Liver (tissue), 9 donors: ENCODE data around the gene ZMYM1. TPM values are rescaled to one million over a fixed set of nuclear protein-coding genes. Genes with fewer than 3 reads are reported as not detected.

ENCODE experiments used
- DNase-seq: peaks from one replicate; pipeline ENCODE4 v3.0.0-alpha.2; 2017; ENCODE audit warnings: low spot score
- H3K27ac ChIP-seq, 2 donors: one replicate each; pipeline ENCODE4 v1.7.0; 2013; ENCODE audit warnings: inconsistent platforms in 2 of 2, low read length in 2 of 2, control low read depth in 1 of 2, low read depth in 1 of 2, mild to moderate bottlenecking in 1 of 2
- H3K27me3 ChIP-seq, 4 donors: one replicate each; pipeline versions ENCODE4 v1.6.1 to v1.7.0; 2013; ENCODE audit warnings: low read length in 3 of 4, inconsistent platforms in 1 of 4, mild to moderate bottlenecking in 1 of 4, moderate library complexity in 1 of 4; ENCODE audit not compliant: control insufficient read depth in 4 of 4, insufficient read depth in 4 of 4
- H3K36me3 ChIP-seq, 4 donors: one replicate each; pipeline versions ENCODE4 v1.6.1 to v1.7.0; 2013; ENCODE audit warnings: low read length in 3 of 4, mild to moderate bottlenecking in 3 of 4, low read depth in 1 of 4, moderate library complexity in 1 of 4; ENCODE audit not compliant: control insufficient read depth in 4 of 4, insufficient read depth in 3 of 4
- H3K4me1 ChIP-seq, 4 donors: one replicate each; pipeline versions ENCODE4 v1.6.1 to v1.7.0; 2013; ENCODE audit warnings: low read length in 3 of 4, mild to moderate bottlenecking in 3 of 4, moderate library complexity in 1 of 4; ENCODE audit not compliant: control insufficient read depth in 4 of 4, insufficient read depth in 4 of 4
- H3K4me3 ChIP-seq, 3 donors: one replicate each; pipeline versions ENCODE4 v1.6.1 to v1.7.0; 2013; ENCODE audit warnings: low read length in 3 of 3, control low read depth in 1 of 3, low read depth in 1 of 3, mild to moderate bottlenecking in 1 of 3
- H3K9ac ChIP-seq, 2 donors: one replicate each; pipeline ENCODE4 v1.7.0; 2013; ENCODE audit warnings: low read length in 2 of 2, mild to moderate bottlenecking in 2 of 2, moderate library complexity in 2 of 2, control low read depth in 1 of 2, low read depth in 1 of 2
- H3K9me3 ChIP-seq, 4 donors: one replicate each; pipeline versions ENCODE4 v1.6.1 to v1.7.0; 2013; ENCODE audit warnings: low read length in 3 of 4; ENCODE audit not compliant: control insufficient read depth in 4 of 4
- EGR1 ChIP-seq, 2 donors: IDR thresholded peaks; 2 replicates each; pipeline ENCODE4 v1.6.1; 2016 to 2018; ENCODE audit warnings: antibody characterized with exemption in 2 of 2, low read depth in 2 of 2
- FOXA1 ChIP-seq: IDR thresholded peaks from 2 replicates; pipeline ENCODE4 v1.6.1; 2016; ENCODE audit warnings: antibody characterized with exemption
- FOXA2 ChIP-seq: IDR thresholded peaks from 2 replicates; pipeline ENCODE4 v1.6.1; 2016; ENCODE audit warnings: antibody characterized with exemption
- GABPA ChIP-seq, 2 donors: IDR thresholded peaks in 1 of 2; conservative IDR thresholded peaks in 1 of 2; 2 replicates each; pipeline ENCODE4 v1.6.1; 2016; ENCODE audit warnings: antibody characterized with exemption in 2 of 2, mild to moderate bottlenecking in 1 of 2, moderate library complexity in 1 of 2
- HNF4A ChIP-seq, 2 donors: conservative IDR thresholded peaks; 2 replicates each; pipeline ENCODE4 v1.6.1; 2016; ENCODE audit warnings: antibody characterized with exemption in 2 of 2, mild to moderate bottlenecking in 2 of 2
- HNF4G ChIP-seq: IDR thresholded peaks from 2 replicates; pipeline ENCODE4 v1.6.1; 2016; ENCODE audit warnings: antibody characterized with exemption
- JUND ChIP-seq, 2 donors: IDR thresholded peaks; 2 replicates each; pipeline ENCODE4 v1.6.1; 2016; ENCODE audit warnings: antibody characterized with exemption in 2 of 2
- MAX ChIP-seq: IDR thresholded peaks from 2 replicates; pipeline ENCODE4 v1.6.1; 2016; ENCODE audit warnings: antibody characterized with exemption
- NR2F2 ChIP-seq: IDR thresholded peaks from 2 replicates; pipeline ENCODE4 v1.6.1; 2016; ENCODE audit warnings: antibody characterized with exemption
- RAD21 ChIP-seq, 2 donors: IDR thresholded peaks; 2 replicates each; pipeline ENCODE4 v1.6.1; 2016; ENCODE audit warnings: antibody characterized with exemption in 2 of 2, mild to moderate bottlenecking in 2 of 2
- RXRA ChIP-seq, 2 donors: IDR thresholded peaks; 2 replicates each; pipeline ENCODE4 v1.6.1; 2017 to 2018; ENCODE audit warnings: antibody characterized with exemption in 2 of 2, mild to moderate bottlenecking in 1 of 2
- TAF1 ChIP-seq: conservative IDR thresholded peaks from 2 replicates; pipeline ENCODE4 v1.6.1; 2016; ENCODE audit warnings: antibody characterized with exemption, mild to moderate bottlenecking
- YY1 ChIP-seq: IDR thresholded peaks from 2 replicates; pipeline ENCODE4 v1.6.1; 2016; ENCODE audit warnings: antibody characterized with exemption, mild to moderate bottlenecking
- ZBTB33 ChIP-seq: IDR thresholded peaks from 2 replicates; pipeline ENCODE4 v1.6.1; 2016; ENCODE audit warnings: antibody characterized with exemption
- WGBS: extraction: QIAGEN DNeasy Blood & Tissue Kit; methylation state at CpG from one replicate; pipeline ENCODE4 v1.1.7; 2013; 5-methylcytosine and 5-hydroxymethylcytosine counted together
- polyA plus RNA-seq, 2 donors: library from polyadenylated mRNA; stranded (reverse) in 1 of 2; unstranded in 1 of 2; fragments of 200-250 nt in 1 of 2; fragments of >200 nt in 1 of 2; fragmentation: Nextera tagmentation in 1 of 2; extraction: Ambion mirVana in 1 of 2; gene quantifications; one replicate each; pipeline versions ENCODE4 v1.2.1 to v1.2.3, GENCODE V29; 2013 to 2015
- total RNA-seq, 2 donors: library from RNA; depleted of rRNA; stranded (reverse); fragments of >200 nt; gene quantifications; one replicate each; pipeline ENCODE4 v1.2.3, GENCODE V29; 2014
- TF ChIP-seq, protein P1 (sequence below): IDR thresholded peaks from 2 replicates; pipeline ENCODE4 v1.6.1; 2016; ENCODE audit warnings: antibody characterized with exemption, mild to moderate bottlenecking
- donor health status: healthy.
- donor health status: healthy.
- donor health status: healthy.
- donor health status: healthy.
- donor health status: healthy.

ZMYM1 gene
- total and polyA plus RNA-seq, 4 donors = 2.0 to 10.8 (median 5.7) TPM

DNA sequence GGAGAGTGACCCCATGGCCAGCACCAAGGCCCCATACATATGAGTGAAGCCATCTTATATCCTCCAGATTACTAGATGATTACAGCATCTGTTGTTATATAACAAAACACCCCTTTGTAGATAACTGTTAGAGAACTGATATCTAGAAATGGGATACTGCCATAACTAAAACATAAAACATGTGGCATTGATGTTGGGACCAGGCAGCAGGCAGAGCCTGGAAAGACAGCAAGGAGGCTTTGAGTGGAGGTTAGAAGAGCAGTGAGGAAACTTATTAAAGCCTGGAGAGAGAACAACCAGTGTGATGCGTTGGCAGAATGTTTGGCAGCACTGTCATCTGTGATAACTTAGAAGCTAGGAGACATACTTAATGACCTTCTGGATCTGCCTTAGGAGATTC lies 42.0 kb upstream of the ZMYM1 start:
- no peak overlapping the region for H3K27ac ChIP-seq
- TF ChIP-seq TAF1 (no peak), YY1 (no peak), MAX (no peak), HNF4A (conservative IDR thresholded peaks at IDR 0.05) (no peak), HNF4G (no peak), FOXA2 (no peak), ZBTB33 (no peak), GABPA (IDR thresholded peaks at IDR 0.05 in 1 of 2, conservative IDR thresholded peaks at IDR 0.05 in 1 of 2) (no peak), RAD21 (IDR thresholded peaks at IDR 0.05) (no peak), RXRA (IDR thresholded peaks at IDR 0.05) (no peak), FOXA1 (no peak), JUND (IDR thresholded peaks at IDR 0.05) (no peak), NR2F2 (no peak), EGR1 (IDR thresholded peaks at IDR 0.05; ENCODE audit: low read depth in 2 of 2) (no peak)
- TF ChIP-seq, protein P1, sequence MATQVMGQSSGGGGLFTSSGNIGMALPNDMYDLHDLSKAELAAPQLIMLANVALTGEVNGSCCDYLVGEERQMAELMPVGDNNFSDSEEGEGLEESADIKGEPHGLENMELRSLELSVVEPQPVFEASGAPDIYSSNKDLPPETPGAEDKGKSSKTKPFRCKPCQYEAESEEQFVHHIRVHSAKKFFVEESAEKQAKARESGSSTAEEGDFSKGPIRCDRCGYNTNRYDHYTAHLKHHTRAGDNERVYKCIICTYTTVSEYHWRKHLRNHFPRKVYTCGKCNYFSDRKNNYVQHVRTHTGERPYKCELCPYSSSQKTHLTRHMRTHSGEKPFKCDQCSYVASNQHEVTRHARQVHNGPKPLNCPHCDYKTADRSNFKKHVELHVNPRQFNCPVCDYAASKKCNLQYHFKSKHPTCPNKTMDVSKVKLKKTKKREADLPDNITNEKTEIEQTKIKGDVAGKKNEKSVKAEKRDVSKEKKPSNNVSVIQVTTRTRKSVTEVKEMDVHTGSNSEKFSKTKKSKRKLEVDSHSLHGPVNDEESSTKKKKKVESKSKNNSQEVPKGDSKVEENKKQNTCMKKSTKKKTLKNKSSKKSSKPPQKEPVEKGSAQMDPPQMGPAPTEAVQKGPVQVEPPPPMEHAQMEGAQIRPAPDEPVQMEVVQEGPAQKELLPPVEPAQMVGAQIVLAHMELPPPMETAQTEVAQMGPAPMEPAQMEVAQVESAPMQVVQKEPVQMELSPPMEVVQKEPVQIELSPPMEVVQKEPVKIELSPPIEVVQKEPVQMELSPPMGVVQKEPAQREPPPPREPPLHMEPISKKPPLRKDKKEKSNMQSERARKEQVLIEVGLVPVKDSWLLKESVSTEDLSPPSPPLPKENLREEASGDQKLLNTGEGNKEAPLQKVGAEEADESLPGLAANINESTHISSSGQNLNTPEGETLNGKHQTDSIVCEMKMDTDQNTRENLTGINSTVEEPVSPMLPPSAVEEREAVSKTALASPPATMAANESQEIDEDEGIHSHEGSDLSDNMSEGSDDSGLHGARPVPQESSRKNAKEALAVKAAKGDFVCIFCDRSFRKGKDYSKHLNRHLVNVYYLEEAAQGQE = no peak
- H3K27me3 ChIP-seq = no peaks in the 10 kb centered on the region
- H3K9me3 ChIP-seq = peaks cover 0 to 6% (median 3%) of the 10 kb centered on the region in 4 donors
- DNase-seq = no peak
- peaks cover 0 to under 1% (median 0%) of the 10 kb centered on the region in 4 donors for H3K4me1 ChIP-seq
- no peak overlapping the region for H3K4me3 ChIP-seq
- H3K9ac ChIP-seq = no peak overlapping the region
- no peaks in the 10 kb centered on the region for H3K36me3 ChIP-seq
- WGBS = 91% methylated on average over 1 of the region's 1 CpG

GRCh38 chr1:35038723-35039122 lies 40.5 kb upstream of the ZMYM1 start:
- no peak for TF ChIP-seq HNF4A (conservative IDR thresholded peaks at IDR 0.05)
- TF ChIP-seq YY1 = no peak
- no peak for TF ChIP-seq MAX
- TF ChIP-seq RAD21 (IDR thresholded peaks at IDR 0.05) = no peak
- TF ChIP-seq, protein P1 = no peak
- no peak for TF ChIP-seq NR2F2
- TF ChIP-seq FOXA1 = no peak
- WGBS = 83% methylated on average over 1 of the region's 1 CpG
- DNase-seq = no peak
- Histone ChIP-seq H3K36me3 (no peaks in the 10 kb centered on the region), H3K27ac (no peak overlapping the region), H3K27me3 (no peaks in the 10 kb centered on the region), H3K9me3 (peaks cover 0 to under 1% (median under 1%) of the 10 kb centered on the region in 4 donors), H3K4me3 (no peak overlapping the region), H3K9ac (no peak overlapping the region), H3K4me1 (no peaks in the 10 kb centered on the region)
